Fibroblast of gingiva (primary cell): ENCODE results near the gene DNAJC13.
"Not testable (repeated sequence)": the region's sequence is repeated elsewhere in the genome, so short reads cannot be mapped to it uniquely, and the experiment has no call there.

Source experiments
- DNase-seq: peaks from one replicate; pipeline ENCODE4 v3.0.0-alpha.2; 2011; ENCODE audit warnings: low read depth

The DNAJC13 gene, protein sequence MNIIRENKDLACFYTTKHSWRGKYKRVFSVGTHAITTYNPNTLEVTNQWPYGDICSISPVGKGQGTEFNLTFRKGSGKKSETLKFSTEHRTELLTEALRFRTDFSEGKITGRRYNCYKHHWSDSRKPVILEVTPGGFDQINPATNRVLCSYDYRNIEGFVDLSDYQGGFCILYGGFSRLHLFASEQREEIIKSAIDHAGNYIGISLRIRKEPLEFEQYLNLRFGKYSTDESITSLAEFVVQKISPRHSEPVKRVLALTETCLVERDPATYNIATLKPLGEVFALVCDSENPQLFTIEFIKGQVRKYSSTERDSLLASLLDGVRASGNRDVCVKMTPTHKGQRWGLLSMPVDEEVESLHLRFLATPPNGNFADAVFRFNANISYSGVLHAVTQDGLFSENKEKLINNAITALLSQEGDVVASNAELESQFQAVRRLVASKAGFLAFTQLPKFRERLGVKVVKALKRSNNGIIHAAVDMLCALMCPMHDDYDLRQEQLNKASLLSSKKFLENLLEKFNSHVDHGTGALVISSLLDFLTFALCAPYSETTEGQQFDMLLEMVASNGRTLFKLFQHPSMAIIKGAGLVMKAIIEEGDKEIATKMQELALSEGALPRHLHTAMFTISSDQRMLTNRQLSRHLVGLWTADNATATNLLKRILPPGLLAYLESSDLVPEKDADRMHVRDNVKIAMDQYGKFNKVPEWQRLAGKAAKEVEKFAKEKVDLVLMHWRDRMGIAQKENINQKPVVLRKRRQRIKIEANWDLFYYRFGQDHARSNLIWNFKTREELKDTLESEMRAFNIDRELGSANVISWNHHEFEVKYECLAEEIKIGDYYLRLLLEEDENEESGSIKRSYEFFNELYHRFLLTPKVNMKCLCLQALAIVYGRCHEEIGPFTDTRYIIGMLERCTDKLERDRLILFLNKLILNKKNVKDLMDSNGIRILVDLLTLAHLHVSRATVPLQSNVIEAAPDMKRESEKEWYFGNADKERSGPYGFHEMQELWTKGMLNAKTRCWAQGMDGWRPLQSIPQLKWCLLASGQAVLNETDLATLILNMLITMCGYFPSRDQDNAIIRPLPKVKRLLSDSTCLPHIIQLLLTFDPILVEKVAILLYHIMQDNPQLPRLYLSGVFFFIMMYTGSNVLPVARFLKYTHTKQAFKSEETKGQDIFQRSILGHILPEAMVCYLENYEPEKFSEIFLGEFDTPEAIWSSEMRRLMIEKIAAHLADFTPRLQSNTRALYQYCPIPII (N-terminal part only)

DNA sequence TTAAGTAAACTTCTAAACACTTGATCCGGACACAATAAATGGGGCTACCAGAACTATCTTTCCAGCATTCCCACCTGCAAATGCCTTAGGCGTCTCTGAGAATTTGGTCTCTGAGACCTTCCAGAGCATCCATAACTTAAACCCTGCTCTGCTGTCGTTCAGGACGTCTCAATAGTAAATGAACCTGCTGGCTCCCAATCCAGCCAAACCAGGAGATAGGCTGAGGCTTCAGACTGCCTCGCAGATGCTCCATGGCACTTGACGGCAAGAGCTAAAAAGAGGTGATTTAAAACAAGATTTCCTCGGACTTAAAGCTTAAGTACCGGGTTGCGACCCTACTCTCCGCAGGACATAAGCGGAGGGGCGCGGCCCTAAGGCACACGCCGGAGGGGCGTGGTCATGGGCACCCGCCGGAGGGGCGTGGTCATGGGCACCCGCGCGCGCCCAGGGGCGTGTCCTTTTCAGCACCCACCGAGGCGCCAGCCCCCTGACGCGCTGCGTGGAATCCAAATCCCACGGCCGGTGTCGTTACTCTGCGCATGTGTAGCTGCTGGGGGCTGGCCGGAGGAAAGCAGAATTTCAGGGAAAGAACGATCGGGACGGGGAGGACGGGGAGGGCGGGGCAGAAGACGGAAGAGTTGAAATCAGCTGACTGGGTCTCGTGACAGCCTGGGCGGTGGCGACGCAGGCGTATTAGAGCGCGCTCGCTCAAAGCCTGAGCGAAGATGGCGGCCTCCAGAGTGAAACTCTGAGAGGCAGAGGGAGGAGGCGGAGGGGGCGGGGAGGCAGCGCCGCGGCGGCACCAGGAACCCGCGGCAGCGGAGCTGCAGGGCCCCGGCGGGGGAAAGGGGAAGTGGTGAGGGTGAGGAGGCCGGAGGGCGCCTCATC, at the start of gene DNAJC13:
Gene DNAJC13 (plus strand): TSS at position 696 of the 888 bp plus-strand sequence. CDS start 17,049 bp downstream, outside the sequence.
- peak; percentile 94 for DNase-seq

- DNase-seq, result no peak
These were observed 48.8 kb upstream of the DNAJC13 start for GRCh38 chr3:132368515-132368914.

DNA sequence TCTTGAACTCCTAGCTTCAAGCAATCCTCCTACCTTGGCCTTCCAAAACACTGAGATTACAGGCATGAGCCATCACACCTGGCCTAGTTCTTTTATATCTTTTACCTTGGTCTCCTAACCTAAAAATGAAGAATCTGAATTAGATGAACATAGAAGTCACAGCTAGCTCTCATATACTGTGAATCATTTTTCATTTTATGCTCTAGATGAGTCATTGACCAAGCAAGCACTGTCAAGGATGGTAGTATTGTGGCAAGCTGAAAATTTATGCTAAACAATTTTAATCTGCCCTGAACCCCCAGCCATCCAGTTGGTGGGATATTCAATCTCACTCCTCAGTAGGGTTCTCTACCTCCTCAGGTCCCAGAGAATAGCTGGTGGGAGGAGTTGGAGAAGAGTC, 48.3 kb upstream of the DNAJC13 start:
- no peak for DNase-seq

DNA sequence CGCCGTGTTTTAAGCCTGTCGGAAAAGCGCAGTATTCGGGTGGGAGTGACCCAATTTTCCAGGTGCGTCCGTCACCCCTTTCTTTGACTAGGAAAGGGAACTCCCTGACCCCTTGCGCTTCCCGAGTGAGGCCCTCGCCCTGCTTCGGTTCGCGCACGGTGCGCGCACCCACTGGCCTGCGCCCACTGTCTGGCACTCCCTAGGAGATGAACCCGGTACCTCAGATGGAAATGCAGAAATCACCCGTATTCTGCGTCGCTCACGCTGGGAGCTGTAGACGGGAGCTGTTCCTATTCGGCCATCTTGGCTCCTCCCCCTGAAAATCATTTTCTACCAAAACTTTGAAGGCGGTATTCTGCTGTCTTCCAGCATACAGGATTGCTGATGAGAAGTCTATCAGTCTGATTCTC, 40.4 kb upstream of the DNAJC13 start:
- not testable (repeated sequence) for DNase-seq

- DNase-seq, result no peak
These were observed 39.1 kb upstream of the DNAJC13 start for GRCh38 chr3:132378048-132378762.

DNA sequence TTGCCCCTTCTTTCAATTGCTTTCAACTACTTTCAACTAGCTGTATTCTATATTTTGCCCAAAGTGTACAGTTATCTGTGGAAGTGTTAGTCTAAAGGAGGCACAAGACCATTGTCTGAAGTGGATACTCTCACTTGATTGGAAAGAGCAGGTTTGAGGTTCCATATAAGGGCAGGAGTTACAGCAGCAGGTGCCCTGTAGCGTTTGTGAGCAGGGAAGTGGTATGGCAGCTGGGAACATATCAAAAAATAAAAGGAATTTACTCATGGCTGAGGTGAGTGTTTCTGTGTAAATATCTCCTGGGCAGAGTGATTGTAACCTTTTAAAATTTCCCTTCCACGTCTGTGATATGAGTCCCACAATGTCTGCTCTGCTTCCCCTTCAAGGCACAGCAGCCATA, 38.5 kb upstream of the DNAJC13 start:
- DNase-seq, result no peak

DNA sequence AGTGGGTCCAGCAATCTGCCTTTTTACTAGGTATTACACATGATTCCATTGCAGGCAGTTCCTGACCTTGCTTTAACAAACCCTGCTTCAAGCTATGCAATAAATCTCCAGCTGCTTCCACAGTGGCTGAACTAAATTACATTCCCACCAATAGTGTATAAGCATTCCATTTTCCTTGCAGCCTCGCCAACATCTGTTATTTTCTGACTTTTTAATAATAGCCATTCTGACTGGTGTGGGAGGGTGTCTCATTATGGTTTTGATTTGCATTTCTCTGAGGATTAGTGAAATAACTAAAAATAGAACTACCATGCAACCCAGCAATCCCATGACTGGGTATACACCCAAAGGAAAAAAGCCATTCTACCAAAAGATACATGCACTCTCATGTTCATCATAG, 36.4 kb upstream of the DNAJC13 start:
- peak; percentile 10 for DNase-seq

DNA sequence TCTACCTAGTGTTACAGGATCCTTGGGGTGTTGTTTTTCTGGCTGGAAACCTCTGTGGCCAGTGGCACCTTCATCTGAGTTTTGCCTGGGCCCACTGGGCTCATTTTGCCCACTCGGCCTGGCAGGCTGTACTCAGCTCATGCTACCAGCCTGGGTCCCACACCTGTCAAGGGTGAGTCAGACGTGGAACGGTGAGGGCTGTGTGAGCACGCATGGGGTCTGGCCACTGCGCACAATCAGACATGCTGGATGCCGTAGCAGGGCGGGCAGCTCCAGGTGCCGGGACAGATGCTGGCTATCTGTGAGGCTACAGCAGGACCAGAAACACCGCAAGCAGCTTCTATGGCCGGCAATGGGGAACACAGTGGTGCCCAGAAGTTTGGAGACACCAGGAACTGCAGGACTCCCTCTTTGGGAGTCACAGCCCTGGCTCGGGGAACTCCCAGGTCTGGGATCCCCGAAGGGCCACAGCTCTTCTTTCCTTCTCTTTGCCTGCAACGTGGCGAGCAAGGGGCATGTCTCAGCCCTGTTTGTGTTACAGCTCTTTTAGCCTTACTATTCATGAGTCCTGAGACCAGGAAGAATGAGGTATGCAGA, 35.9 kb upstream of the DNAJC13 start:
- no peak for DNase-seq

- DNase-seq, result no peak
These were observed 35.0 kb upstream of the DNAJC13 start for GRCh38 chr3:132382267-132382666.

DNA sequence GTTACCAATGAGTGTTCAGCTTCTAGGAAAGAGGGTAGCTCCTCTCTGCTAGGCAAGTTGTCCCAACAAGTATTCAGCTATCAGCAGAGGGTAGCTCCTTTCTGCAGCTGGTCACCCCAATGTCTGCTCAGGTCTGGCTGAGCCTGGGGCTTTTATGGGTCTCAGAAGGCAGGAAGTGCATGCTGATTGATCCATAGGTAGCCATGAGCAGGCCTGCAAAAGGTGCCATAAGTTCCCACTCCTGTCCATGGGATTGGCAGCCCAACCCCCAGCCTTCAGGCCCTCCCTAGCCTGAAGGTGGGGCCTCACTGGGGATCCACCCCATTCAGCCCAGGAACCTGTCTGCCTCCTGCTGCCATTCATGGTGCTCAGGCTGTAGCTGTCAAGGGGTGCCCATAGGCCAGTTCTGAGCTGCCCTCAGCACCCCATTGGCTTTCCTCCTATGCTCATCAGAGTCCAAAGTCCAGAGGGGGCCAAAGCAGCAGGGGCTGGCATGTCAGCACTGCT, 34.6 kb upstream of the DNAJC13 start:
- DNase-seq, result no peak

- DNase-seq, result no peak
These were observed 31.0 kb upstream of the DNAJC13 start for GRCh38 chr3:132386259-132386658.

- DNase-seq, result not testable (repeated sequence)
These were observed 24.6 kb upstream of the DNAJC13 start for GRCh38 chr3:132392675-132393074.

DNA sequence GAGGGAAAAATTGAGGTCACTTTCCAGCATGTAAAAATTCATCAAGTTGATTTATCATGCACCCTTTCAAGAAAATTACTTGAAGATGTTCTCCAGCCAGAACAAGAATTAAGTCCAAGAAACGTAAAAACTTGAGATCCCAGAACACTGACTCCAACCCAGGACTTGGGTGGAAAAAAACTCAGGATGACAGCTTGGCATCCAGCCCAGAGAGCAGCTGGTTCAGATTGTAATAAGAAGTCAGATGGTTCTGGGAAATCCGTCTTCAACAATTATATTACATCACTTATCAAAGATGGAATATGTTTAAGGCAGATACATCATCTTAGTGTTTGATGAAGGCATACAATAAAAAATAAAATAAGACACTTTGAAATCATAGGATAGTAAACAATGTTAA, 23.0 kb upstream of the DNAJC13 start:
- peak; percentile 53 for DNase-seq

GRCh38 chr3:132395126-132395525, 22.2 kb upstream of the DNAJC13 start:
- no peak for DNase-seq

DNA sequence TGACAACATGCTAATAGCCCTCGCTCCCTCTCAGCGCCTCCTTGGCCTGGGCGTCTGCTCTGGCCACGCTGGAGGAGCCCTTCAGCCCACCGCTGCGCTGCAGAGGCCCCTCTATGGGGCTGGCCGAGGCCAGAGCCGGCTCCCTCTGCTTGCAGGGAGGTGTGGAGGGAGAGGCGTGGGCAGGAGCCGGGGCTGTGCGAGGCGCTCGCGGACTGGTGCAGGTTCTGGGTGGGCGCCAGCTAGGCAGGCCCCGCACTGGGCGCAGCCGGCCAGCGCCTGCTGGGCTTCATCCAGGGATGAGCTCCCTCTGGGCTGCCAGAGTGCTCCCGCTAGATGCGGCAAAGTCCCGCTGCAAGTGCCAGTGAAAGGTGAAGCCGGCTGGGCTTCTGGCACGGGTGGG, 21.0 kb upstream of the DNAJC13 start:
- no peak for DNase-seq

GRCh38 chr3:132396776-132397175, 20.5 kb upstream of the DNAJC13 start:
- not testable (repeated sequence) for DNase-seq

DNA sequence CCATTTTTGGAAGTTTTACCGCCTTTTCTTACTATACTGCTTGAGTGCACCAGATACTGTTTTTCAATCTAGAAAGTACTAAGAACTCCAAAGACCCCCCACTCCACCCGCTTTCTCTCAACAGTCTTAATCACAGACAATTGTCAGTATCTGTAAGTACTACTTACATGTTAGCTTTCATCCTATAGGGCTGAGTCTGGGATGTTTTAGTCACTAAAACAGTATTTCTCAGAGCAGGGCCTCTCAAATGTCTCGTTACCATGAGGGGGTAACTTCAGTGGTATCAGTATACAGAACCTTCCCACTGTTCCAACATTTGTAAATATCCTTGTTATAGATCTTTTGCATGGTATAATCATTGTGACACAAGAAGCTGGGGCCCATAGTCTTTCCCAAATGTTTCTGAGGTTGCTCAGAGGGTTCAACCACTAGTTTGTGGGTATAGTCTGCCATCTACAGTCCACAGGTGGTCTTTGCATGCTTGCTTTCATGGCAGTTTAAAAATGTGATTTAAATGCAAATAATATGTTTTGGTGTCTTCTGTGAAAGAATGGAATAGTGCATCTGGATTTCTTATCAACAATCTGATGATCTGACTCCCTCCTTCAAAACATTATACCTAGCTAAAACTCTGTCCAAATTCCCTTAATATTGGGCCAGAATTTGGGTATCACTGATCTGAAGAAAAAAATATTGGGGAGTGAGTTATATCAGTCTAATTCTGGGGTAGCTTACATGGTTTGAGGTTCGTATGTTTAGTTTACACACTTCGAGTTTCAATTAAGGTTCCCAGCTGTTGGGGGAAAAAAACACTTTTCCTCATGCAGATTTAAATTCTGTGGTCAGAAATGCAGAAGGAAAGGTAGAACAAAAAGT, 18.0 kb upstream of the DNAJC13 start:
- DNase-seq, result peak; percentile 60

GRCh38 chr3:132401255-132401654, 16.0 kb upstream of the DNAJC13 start:
- no peak for DNase-seq

DNA sequence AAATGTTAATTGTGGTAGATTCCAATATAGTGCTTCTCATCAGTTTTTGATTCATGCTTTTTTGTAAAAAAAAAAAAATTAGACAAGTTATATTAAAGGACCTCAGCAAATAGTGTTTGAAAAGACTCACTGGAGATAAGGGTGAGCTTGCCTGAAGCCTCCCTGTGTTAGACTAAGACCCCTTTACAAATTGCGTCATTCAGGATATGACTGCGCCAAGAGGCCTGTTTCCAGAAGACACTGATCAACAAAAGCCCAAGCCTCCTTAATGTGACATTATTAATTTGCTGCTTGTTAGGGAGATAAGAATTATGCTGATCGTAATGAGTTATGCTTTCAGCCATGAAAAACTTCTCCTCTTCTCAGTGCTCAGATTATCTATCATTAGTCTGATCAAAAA, 13.0 kb upstream of the DNAJC13 start:
- DNase-seq, result no peak
